Astrocyte (in vitro differentiated cells and primary cell): ENCODE measurements around the gene PIK3R4. TPM values are rescaled to one million over a fixed set of nuclear protein-coding genes. Genes with fewer than 3 reads are reported as not detected.
A peak's percentile ranks its signal among the peaks of the same experiment; 100 is the strongest.

Experiments used
- DNase-seq: peaks from one replicate; pipeline ENCODE4 v3.0.0-alpha.2; 2010; ENCODE audit warnings: low read depth
- FAIRE-seq: peaks from 2 replicates; lab custom pipeline; 2011; peaks lifted over from hg19 to GRCh38; lab: Jason Lieb, UNC
- H2AFZ ChIP-seq: 2 replicates; pipeline ENCODE4 v1.6.0; 2012; ENCODE audit warnings: low read depth, low read length, inconsistent platforms
- H3K27ac ChIP-seq: 2 replicates; pipeline ENCODE4 v1.5.1; 2011; ENCODE audit warnings: low read depth, low read length, inconsistent platforms
- H3K27me3 ChIP-seq: 2 replicates; pipeline ENCODE4 v1.6.0; 2011; ENCODE audit warnings: low read length, inconsistent platforms; ENCODE audit not compliant: insufficient read depth
- H3K36me3 ChIP-seq: 2 replicates; pipeline ENCODE4 v1.5.1; 2011; ENCODE audit warnings: low read length, inconsistent platforms; ENCODE audit not compliant: insufficient read depth
- H3K4me1 ChIP-seq: 2 replicates; pipeline ENCODE4 v1.5.1; 2011; ENCODE audit warnings: low read length, inconsistent platforms; ENCODE audit not compliant: insufficient read depth
- H3K4me2 ChIP-seq: 2 replicates; pipeline ENCODE4 v1.6.0; 2012; ENCODE audit warnings: low read length, inconsistent platforms
- H3K4me3 ChIP-seq: 2 replicates; pipeline ENCODE4 v1.5.1; 2011; ENCODE audit warnings: low read depth, mild to moderate bottlenecking, low read length, inconsistent platforms; ENCODE audit not compliant: insufficient read depth
- H3K79me2 ChIP-seq: 2 replicates; pipeline ENCODE4 v1.6.0; 2012; ENCODE audit warnings: mild to moderate bottlenecking, low read length, inconsistent platforms; ENCODE audit not compliant: insufficient read depth
- H3K9ac ChIP-seq: 2 replicates; pipeline ENCODE4 v1.6.0; 2012; ENCODE audit warnings: mild to moderate bottlenecking, low read length, inconsistent platforms
- H3K9me3 ChIP-seq: 2 replicates; pipeline ENCODE4 v1.5.1; 2012; ENCODE audit warnings: low read depth, mild to moderate bottlenecking, low read length, inconsistent platforms; ENCODE audit not compliant: insufficient read depth
- H4K20me1 ChIP-seq: 2 replicates; pipeline ENCODE4 v1.6.0; 2012; ENCODE audit warnings: low read length, inconsistent platforms; ENCODE audit not compliant: insufficient read depth
- H3K27ac Mint-ChIP-seq: one replicate; pipeline ENCODE4 v1.8.0; 2021; ENCODE audit warnings: mild to moderate bottlenecking, mixed read lengths; ENCODE audit not compliant: unreplicated experiment
- H3K27me3 Mint-ChIP-seq: one replicate; pipeline ENCODE4 v1.8.0; 2021; ENCODE audit warnings: low read depth, mixed read lengths; ENCODE audit not compliant: unreplicated experiment
- H3K36me3 Mint-ChIP-seq: one replicate; pipeline ENCODE4 v1.8.0; 2021; ENCODE audit warnings: low read depth, mixed read lengths; ENCODE audit not compliant: unreplicated experiment
- H3K4me1 Mint-ChIP-seq: one replicate; pipeline ENCODE4 v1.8.0; 2021; ENCODE audit warnings: low read depth, mixed read lengths; ENCODE audit not compliant: unreplicated experiment
- H3K4me3 Mint-ChIP-seq: one replicate; pipeline ENCODE4 v1.8.0; 2021; ENCODE audit warnings: mild to moderate bottlenecking, moderate library complexity, mixed read lengths; ENCODE audit not compliant: unreplicated experiment
- H3K9me3 Mint-ChIP-seq: one replicate; pipeline ENCODE4 v1.8.0; 2021; ENCODE audit warnings: mild to moderate bottlenecking, mixed read lengths; ENCODE audit not compliant: unreplicated experiment
- EZH2 ChIP-seq: IDR thresholded peaks from 2 replicates; pipeline ENCODE4 v1.6.1; 2012; ENCODE audit warnings: mild to moderate bottlenecking, low read length, inconsistent platforms; ENCODE audit not compliant: insufficient read depth
- total RNA-seq: library from RNA; stranded (reverse); gene quantifications from 2 replicates; pipeline ENCODE4 v1.2.1, GENCODE V29; 2021
- TF ChIP-seq, protein P1 (sequence below): IDR thresholded peaks from 2 replicates; pipeline ENCODE4 v1.5.1; 2011; ENCODE audit warnings: low read depth, mild to moderate bottlenecking, inconsistent platforms, low read length, moderate library complexity; ENCODE audit not compliant: insufficient read depth

The PIK3R4 gene
- total RNA-seq, 1 donor from 2014 or later, result 22.2 TPM

DNA sequence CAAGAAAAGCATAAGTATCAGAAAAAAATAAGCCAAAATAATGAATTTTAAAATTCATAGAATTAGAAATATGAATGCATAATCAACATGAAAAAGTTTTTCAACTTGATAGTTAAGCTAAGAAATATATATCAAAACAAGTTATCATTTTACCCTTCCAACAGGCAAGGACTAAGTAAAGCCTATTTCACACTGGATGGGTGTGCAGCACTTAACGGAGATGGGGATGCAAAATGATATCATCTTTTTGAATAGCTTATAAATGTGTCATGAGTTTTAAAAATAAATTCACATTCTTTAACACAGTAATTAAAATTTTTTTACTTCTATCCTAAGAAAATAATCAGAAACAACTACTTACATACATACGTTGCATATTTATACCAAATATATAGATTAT is 20.9 kb downstream of the PIK3R4 start:
- Histone ChIP-seq H3K4me3 (no peak overlapping the region), H3K36me3 (peaks cover 6% of the 10 kb centered on the region), H3K4me1 (no peaks in the 10 kb centered on the region), H3K27me3 (no peaks in the 10 kb centered on the region), H2AFZ (no peak overlapping the region), H3K79me2 (no peaks in the 10 kb centered on the region), H3K9ac (no peak overlapping the region), H3K27ac (no peak overlapping the region), H3K9me3 (no peaks in the 10 kb centered on the region), H4K20me1 (no peaks in the 10 kb centered on the region), H3K4me2 (no peak overlapping the region)
- no peak for FAIRE-seq
- no peak overlapping the region for H3K27ac Mint-ChIP-seq
- DNase-seq, result peak; percentile 33
- TF ChIP-seq, protein P1, sequence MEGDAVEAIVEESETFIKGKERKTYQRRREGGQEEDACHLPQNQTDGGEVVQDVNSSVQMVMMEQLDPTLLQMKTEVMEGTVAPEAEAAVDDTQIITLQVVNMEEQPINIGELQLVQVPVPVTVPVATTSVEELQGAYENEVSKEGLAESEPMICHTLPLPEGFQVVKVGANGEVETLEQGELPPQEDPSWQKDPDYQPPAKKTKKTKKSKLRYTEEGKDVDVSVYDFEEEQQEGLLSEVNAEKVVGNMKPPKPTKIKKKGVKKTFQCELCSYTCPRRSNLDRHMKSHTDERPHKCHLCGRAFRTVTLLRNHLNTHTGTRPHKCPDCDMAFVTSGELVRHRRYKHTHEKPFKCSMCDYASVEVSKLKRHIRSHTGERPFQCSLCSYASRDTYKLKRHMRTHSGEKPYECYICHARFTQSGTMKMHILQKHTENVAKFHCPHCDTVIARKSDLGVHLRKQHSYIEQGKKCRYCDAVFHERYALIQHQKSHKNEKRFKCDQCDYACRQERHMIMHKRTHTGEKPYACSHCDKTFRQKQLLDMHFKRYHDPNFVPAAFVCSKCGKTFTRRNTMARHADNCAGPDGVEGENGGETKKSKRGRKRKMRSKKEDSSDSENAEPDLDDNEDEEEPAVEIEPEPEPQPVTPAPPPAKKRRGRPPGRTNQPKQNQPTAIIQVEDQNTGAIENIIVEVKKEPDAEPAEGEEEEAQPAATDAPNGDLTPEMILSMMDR, result no peak
- TF ChIP-seq EZH2, result no peak
- no peak overlapping the region for H3K4me3 Mint-ChIP-seq
- H3K9me3 Mint-ChIP-seq, result no peaks in the 10 kb centered on the region
- peaks cover 3% of the 10 kb centered on the region for H3K36me3 Mint-ChIP-seq
- H3K27me3 Mint-ChIP-seq, result no peaks in the 10 kb centered on the region
- peaks cover 2% of the 10 kb centered on the region for H3K4me1 Mint-ChIP-seq

DNA sequence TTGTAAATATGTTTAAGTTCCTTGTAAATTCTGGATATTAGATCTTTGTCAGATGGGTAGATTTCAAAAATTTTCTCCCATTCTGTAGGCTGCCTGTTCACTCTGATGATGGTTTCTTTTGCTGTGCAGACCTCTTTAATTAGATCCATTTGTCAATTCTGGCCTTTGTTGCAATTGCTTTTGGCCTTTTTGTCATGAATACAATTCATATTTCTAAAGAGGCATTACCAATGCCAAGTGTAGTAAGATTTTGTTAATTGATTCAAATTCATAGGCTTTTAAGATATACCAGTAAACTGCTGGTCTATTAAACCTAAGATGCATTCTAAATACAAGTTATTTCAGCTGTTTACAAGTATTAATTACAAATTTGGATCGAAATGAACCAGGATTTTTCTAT is 31.0 kb downstream of the PIK3R4 start:
- Histone ChIP-seq H3K9ac (no peak overlapping the region), H3K4me2 (no peak overlapping the region), H4K20me1 (no peaks in the 10 kb centered on the region), H3K79me2 (no peaks in the 10 kb centered on the region), H3K27ac (no peak overlapping the region), H3K36me3 (no peaks in the 10 kb centered on the region), H3K9me3 (no peaks in the 10 kb centered on the region), H3K4me3 (no peak overlapping the region), H3K27me3 (no peaks in the 10 kb centered on the region), H2AFZ (no peak overlapping the region), H3K4me1 (no peaks in the 10 kb centered on the region)
- Mint-ChIP-seq H3K4me3 (no peak overlapping the region), H3K36me3 (peaks cover 6% of the 10 kb centered on the region), H3K9me3 (no peaks in the 10 kb centered on the region), H3K4me1 (no peaks in the 10 kb centered on the region), H3K27me3 (no peaks in the 10 kb centered on the region), H3K27ac (no peak overlapping the region)
- no peak for FAIRE-seq
- DNase-seq, result no peak
- TF ChIP-seq, protein P1, result no peak
- no peak for TF ChIP-seq EZH2

DNA sequence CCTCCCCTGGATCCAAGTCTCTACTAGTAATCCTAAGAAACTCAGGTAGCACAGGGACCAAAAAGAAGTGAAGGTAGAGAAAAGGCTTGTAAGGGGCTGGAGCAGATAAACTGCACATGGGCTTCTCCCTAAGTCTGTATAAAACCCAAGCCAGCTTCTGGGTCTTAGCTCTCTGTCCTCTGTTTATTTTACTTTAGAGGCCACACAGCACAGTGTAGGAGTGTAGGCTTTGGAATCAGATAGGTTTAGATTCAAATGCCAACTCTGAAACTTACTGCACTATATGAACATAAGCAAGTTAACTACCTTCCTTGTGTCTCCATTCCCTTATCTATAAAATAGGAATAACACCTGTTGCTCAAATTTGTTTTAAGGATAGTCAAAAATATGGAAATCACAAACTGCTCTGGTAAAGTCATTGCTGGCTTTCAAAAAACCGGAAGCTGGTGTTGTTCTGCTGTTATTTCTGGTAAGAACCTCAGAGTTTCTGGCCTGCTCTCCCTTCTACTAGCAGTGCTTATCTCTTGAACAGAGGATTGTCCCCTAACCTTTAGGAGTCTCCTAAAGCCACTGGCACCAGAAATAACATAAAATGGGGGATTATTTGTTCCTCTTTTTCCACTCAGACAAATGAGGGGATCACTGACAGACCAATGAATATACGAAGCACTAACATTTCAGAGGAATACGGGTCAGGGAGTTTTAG is 33.8 kb downstream of the PIK3R4 start:
- Histone ChIP-seq H3K4me1 (no peaks in the 10 kb centered on the region), H3K36me3 (peaks cover under 1% of the 10 kb centered on the region), H3K79me2 (no peaks in the 10 kb centered on the region), H3K4me3 (no peak overlapping the region), H2AFZ (no peak overlapping the region), H3K9me3 (no peaks in the 10 kb centered on the region), H3K9ac (no peak overlapping the region), H3K27ac (no peak overlapping the region), H3K27me3 (no peaks in the 10 kb centered on the region), H3K4me2 (no peak overlapping the region), H4K20me1 (no peaks in the 10 kb centered on the region)
- TF ChIP-seq, protein P1, result no peak
- no peak for TF ChIP-seq EZH2
- H3K36me3 Mint-ChIP-seq, result peaks cover 6% of the 10 kb centered on the region
- H3K27me3 Mint-ChIP-seq, result no peaks in the 10 kb centered on the region
- H3K4me1 Mint-ChIP-seq, result no peaks in the 10 kb centered on the region
- H3K4me3 Mint-ChIP-seq, result no peak overlapping the region
- no peaks in the 10 kb centered on the region for H3K9me3 Mint-ChIP-seq
- FAIRE-seq (no peak), DNase-seq (no peak)
- H3K27ac Mint-ChIP-seq, result no peak overlapping the region
